ENCODE results near the gene KAT2A. TPM values are rescaled to one million over a fixed set of nuclear protein-coding genes. Genes with fewer than 3 reads are reported as not detected.
A peak's percentile ranks its signal among the peaks of the same experiment; 100 is the strongest.

Gene KAT2A
- total RNA-seq, 1 donor from 2014 or later: 58.0 TPM

DNA sequence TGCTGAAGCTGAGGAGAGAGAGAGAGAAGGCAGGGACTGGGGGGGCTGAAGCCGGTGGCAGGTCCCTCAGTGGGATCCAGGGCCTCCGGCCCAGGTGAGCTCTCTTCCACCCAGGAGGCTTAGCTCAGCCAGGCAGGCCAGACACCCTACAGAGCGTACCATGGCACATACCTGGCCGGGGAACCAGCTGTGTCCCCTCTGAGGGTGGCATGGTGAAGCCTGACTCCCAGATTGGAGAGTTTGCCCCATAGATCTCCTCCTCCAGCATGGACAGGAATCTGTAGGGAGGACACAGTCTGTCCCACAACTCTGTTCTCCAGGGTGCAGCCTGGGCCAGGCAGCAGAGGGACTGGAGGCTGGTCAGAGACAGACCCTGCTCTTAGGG is 3.0 kb downstream of the KAT2A start:
- intact Hi-C loops (cut with DNase I): loop anchor here (5.0 kb wide), 1 partner anchor 156 kb away; no protein-coding TSS in a partner anchor
- DNase-seq (ENCODE audit: low spot score) (no peak), ATAC-seq (no peak)

DNA sequence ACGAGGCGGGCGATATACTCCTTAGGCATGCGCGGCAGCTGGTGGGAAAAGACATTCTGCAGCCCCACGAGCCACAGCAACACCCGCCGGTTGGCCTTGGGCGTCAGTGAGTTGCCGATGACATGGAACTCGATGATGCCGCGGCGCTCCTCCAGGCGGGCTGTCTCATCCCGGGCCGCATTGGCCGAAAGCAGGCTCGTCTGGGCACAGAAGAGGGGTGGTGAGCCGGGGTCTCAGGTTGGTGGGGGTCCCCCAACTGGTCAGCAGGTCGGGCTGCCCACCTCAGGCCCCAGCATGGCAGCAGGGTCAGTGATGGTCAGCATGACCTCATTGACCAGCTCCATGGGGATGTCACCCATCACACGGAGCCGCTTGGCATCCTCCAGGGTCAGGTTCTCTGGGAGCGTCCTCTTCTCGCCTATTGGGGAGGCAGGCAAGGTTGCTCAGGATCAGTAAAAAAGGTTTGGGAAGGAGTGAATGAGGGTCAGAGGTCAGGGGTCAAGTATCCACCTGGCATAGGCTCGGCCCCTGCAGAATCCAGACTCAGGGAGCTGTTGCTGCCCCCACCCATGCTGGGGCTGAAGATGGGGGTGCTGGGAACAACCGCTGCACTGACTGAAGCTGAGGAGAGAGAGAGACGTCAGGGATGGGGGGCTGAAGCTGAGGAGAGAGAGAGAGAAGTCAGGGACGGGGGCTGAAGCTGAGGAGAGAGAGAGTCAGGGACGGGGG is 3.6 kb downstream of the KAT2A start:
- ATAC-seq: no peak
- no peak for DNase-seq (ENCODE audit: low spot score)
- intact Hi-C loops (cut with DNase I): loop anchor here (5.0 kb wide), 1 partner anchor 155 kb away; no protein-coding TSS in a partner anchor

DNA sequence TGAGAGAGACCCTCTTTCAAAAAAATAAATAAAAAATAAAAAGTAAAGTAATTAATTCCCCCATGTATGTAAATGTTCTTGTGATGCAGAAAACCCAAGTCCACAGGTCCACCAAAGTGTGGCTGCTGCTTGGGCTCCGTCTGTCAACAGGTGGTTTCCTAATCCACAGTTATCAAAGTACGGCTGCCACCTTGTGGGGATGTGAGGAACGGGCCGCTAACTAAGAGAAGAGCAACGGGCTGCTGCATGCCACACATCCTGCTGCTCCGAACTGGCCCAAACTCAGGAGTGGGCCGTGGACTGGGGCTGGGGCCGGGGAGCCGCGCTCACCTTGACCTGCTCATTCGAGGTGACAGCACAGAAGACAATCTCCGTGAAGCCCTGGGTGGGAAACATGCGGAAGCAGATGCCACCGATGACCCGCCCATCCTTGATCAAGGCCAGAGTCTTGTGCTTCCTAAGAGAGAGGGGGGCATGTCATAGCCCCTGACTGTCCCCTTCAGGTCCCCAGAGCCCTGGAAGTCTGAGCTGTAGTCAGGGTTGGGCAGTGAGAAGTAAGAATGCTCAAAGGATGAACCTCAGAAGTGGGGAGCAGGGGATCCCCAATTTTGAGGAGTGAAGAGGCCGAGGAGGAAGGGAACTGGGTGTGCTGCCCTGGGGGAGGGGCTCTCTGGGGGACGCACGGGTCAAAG is 4.3 kb downstream of the KAT2A start:
- intact Hi-C loops (cut with DNase I): loop anchor here (5.0 kb wide), 1 partner anchor 155 kb away; no protein-coding TSS in a partner anchor
- peak; percentile 18 for ATAC-seq

DNA sequence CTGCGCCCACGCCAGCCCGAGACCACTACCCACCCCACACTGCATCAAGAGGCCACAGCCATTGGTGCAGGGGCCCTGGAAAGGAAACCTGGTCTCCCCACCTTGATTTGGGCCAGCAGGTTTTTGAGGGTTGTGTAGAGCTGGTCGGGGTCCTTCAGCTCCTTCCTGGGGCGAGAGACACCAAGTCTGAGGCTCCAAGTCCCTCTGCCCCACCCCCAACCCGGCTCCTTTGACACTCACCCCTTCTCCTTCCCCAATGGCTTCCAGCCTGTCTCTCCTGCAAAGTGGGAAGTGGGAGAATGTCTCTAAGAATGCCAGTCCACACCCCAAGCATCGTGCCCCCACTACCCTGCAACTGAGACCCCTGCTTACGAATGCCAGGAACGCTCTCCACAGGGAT is 7.0 kb downstream of the KAT2A start:
- intact Hi-C loops (cut with DNase I): loop anchor here (5.0 kb wide), 2 partner anchors 47 to 87 kb away; no protein-coding TSS in a partner anchor
- ATAC-seq (no peak), DNase-seq (ENCODE audit: low spot score) (no peak)

More for the DNA sequence above, 4.3 kb downstream of the KAT2A start:
- peak; percentile 91 for DNase-seq (ENCODE audit: low spot score)

DNA sequence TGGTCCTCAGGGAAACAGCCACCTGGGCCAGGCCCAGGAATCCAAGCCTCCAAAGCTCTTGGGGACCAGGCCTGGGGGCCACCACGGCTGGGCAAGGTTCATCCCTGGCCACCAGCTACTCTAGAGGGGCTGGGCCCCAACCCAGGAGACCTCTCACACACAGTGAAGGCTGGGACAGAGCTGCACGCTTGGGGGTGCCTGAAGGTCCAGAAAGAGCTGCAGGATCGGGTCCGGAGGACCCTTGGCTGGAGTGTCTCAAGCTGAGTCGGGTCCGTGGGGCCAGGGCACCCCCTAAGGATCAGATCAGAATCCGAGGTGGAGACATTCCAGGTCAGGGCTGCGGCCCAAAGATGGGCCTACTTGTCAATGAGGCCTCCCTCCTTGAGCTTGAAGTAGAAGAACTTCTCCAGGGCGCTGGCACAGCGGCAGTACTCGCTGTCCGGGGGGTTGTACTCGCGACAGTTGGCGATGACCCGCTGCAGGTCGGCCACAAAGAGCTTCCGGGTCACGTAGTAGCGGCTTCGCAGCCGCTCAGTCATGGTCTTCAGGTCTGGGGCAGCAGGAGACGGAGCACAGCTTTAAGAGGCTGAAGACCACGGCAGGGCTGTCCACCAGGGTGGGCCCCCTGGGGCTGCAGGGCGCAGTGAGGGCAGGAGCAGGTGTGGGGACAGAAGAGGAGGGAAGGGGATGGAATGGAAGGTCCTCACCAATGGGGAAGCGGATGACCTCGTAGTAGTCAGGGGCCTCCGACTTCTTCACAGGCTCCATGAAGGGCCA is 7.7 kb downstream of the KAT2A start:
- intact Hi-C loops (cut with DNase I): loop anchor here (5.0 kb wide), 2 partner anchors 46 to 86 kb away; no protein-coding TSS in a partner anchor
- no peak for ATAC-seq
- no peak for DNase-seq (ENCODE audit: low spot score)

DNA sequence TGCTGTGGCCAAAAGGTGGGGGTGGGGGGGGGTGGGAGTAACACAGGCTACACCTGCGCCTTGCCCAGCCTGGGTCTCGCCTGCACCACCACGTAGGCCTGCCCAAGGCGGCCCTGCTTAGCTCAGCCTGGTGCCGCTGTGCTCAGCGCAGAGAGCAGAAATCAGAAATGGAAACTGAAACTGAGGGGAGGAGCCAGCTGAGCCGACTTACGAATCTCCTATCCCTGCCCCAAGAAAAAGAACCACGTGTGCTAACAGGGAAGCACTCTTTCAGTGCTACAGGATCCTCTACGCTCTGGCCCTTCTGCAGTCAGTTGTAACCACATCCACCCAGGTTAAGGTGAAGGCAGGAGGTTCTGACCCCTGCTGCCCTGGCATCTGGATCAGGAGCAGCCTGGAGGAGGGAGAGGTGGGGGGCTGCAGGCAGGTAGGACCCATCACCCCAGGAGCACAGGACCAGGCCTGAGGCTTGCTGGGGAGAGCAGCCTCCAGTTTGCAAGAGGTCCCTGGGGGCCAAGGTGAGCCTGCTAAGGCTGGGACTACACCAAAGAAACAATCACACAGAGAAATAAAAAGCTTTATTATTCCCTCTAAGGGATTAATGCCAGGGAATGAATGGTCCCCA is 8.5 kb downstream of the KAT2A start, which contains the start of gene DHX58:
Gene DHX58, minus strand, starts transcription at position 163 of the 625 bp plus-strand sequence. CDS start 822 bp downstream, outside the sequence.
- DNase-seq (ENCODE audit: low spot score) (peak; percentile 86), ATAC-seq (peak; percentile 94)
- intact Hi-C loops (cut with DNase I): loop anchor here (5.0 kb wide), 2 partner anchors 45 to 85 kb away; no protein-coding TSS in a partner anchor

DNA sequence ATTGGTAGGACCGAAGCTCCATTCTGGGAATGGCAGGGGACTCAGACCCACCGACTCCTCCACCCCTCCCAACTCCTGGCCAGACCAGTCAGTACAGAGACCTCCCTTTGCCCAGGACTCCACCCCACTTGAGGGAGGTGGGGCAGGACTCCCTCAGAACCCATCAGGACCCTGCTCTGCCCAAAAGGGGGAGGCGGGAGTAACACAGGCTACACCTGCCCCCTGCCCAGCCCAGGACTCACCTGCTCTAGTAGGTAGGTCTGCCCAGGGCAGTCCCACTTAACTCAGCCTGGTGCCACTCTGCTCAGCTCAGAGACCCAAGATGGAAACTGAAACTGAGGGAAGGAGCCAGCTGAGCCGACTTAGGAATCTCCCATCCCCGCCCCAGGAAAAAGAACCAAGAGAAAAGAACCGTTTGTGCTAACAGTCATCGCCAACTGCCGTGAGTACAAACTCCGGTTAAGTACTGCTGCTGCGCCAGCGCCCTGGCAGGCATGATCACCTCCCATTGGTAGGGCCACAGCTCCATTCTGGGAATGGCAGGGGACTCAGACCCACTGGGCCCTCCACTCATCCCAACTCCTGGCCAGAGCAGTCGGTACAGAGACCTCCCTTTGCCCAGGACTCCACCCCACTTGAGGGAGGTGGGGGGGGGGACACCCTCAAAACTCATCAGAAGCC is 9.2 kb downstream of the KAT2A start:
- intact Hi-C loops (cut with DNase I): loop anchor here (5.0 kb wide), 2 partner anchors 45 to 85 kb away; no protein-coding TSS in a partner anchor
- DNase-seq (ENCODE audit: low spot score) (no peak), ATAC-seq (peak; percentile 67)

DNA sequence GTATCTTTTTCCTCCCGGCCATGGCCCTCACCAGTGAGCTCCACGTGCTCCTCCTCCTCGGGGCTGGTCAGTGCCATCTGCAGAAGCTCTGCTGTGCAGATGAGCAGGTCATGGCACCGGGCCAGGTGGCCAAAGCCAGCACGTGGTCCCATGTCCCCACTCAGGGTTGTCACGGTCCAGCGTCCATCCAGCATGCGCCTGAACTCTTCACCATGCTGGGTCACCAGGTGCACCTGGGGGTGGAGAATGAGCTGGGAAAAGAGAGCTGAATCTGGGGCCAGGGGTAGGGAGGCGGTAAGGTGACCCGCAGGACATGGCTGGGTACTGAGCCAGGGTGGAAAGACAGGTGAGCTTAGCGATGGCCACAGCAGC is 9.9 kb downstream of the KAT2A start:
- DNase-seq (ENCODE audit: low spot score): no peak
- intact Hi-C loops (cut with DNase I): loop anchor here (5.0 kb wide), 2 partner anchors 44 to 84 kb away; no protein-coding TSS in a partner anchor
- ATAC-seq: no peak

DNA sequence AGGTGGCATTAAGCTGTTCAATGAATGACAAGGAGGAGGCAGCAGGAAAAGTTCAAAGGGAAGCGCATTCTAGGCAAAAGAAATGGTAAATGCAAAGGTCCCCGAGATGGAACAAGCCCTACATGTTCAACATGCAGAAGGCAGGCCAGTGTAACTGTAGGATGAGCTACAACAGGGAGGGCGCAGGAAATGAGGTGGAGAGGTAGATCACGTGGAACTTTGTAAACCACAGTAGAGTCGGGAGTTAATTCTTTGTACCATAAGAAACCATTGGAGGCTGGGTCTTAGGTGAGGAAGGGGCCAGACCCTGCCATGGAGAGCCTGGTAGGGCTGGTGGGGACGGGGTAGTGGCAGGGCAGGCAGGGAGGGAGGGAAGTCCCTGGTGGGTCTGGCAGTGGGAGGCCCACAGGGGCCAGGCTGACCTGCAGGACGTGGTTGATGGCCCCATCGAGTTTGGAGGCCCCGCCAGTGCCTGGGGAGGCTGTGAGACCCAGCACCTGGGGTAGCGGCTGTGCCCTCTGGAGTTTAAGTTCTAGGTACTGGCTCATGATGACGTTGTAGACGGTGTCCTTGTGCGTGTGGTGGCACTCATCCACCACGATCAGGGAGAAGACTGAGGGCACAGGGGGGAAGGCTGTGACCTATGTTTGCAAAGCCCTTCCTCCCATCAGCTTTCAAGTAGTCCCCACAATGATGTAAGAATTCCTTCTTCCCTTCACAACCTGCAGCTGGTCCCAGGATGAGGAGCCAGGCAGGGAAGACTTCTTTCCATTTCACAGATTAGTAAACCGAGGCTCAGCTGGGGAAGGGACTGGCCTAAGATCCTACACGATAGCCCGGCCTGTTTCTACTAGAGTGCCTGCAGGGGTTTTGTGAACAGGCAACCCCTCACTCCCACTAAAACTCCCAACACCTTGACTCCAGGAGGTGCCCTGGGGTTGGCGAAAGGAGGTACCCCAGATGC is 10.6 kb downstream of the KAT2A start:
- DNase-seq (ENCODE audit: low spot score) (no peak), ATAC-seq (no peak)
- intact Hi-C loops (cut with DNase I): loop anchor here (5.0 kb wide), 2 partner anchors 43 to 83 kb away; no protein-coding TSS in a partner anchor

DNA sequence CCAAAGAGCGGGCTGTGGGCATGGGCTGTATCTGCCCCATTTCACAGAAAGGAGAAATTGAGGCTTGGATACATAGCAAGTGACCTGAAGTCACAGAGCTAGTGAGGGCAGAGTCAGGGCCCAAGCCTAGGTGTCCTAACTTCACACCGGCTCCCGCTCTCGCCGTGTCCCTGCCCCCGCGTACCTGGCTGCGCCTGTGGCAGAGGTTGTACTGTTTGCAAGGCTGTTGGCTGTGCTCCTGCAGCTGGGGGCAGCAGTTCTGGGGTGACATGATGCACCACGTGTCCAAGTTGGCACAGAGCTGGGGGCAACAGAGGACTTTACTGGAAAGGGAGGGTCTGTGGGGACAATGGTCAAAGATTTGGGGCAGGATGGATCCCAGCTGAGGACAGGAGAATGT is 12.1 kb downstream of the KAT2A start:
- no peak for ATAC-seq

DNA sequence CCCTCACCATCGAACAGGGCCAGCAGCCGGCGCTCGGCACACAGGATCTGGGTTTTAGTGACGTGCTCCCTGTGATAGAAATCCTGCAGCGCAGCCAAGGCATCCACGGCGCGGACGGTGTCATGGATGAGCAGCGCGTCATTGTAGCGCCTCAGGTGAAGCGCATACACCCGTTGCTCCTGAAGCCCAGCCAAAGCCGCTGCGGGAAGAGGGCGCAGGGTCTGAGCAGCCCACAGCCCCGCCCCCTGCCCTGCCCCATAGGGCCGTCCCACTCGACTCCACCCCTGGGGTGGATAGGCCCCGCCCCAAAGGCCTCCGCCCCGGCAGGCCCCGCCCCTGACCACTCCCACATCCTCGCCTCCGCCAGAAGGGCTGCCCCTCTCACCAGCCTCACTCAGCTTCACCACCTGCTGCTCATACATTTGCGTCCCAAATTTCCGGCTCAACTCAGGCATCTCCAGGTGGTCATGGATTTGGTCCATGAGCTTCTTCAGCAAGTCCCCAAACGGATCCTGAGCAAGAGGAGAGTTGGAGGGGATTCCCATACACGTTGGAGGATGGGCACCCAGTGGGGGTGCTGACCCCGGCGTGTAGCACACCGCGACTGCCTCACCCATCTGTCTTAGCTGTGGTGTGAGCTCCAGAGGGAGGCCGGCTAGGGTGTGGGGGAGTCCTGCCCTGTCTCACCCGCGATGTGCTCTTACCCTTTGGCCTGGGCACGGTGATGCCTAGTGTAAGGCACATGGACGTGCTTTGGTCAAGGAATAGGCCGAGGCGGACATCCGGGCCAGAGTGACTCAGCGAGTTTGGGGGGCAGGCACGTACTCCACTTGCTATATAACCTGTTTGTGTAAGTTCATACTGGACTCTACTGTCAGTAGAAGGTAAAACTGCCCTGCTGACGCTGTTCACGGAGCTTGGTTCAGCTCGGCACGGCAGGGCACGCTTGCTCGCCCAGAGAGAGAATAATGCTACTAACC is 13.3 kb downstream of the KAT2A start:
- DNase-seq (ENCODE audit: low spot score) (peak; percentile 88), ATAC-seq (peak; percentile 78)
- intact Hi-C loops (cut with DNase I): no loop called here

More for the DNA sequence above, 12.1 kb downstream of the KAT2A start:
- no peak for DNase-seq (ENCODE audit: low spot score)
- intact Hi-C loops (cut with DNase I): no loop called here

DNA sequence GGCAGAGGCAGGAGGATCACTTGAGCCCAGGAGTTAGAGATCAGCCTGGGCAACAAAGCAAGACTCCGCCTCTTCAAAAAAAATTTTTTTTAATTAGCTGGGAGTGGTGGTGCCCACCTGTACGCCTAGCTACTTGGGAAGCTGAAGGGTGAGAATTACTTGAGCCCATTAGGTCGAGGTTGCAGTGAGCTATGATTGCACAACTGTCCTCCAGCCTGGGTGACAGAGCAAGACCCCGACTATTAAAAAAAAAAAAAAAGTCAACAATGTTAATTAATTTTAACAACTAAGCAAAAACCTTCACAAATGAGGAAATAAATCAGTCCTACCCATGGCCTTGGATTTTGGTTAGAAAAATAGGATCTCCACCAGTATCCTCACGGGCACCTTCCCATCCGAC is 14.0 kb downstream of the KAT2A start:
- intact Hi-C loops (cut with DNase I): no loop called here
- ATAC-seq (no peak), DNase-seq (ENCODE audit: low spot score) (no peak)

DNA sequence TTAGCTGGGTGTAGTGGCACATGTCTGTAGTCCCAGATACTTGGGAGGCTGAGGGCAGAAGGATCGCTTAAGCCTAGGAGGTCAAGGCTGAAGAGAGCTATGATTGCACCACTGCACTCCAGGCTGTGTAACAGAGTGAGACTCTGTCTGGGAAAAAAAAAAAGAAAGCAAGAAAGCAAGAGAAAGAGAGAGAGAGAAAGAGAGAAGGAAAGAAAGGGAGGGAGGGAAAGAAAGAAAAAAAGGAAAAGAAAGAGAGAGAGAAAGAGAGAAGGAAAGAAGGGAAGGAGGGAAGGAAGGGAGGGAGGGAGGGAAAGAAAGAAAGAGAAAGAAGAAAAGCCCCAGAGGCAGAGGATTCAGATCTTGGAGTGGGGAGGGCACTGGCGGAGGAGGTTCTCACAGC is 15.2 kb downstream of the KAT2A start:
- intact Hi-C loops (cut with DNase I): no loop called here
- DNase-seq (ENCODE audit: low spot score) (no peak), ATAC-seq (no peak)

DNA sequence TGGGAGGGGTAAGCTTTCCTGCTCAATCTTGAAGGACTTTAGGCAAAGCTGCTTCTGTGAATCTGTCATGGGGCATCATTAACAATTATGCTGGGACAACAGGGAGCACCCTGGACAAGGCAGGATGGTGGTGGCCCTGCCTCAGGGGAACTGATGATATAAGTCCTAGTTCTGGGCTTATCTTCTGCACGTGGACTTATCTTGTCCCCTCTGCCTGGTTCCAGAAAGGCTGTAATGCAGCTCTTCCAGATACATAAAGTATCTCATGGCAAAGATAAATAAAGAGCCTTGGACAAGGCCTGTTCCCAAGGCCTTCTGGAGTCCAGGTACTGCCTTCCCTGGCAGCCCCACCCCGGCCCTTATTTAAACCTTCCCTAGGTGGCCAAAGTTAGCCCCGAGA is 16.9 kb downstream of the KAT2A start:
- no peak for ATAC-seq
- intact Hi-C loops (cut with DNase I): no loop called here
- DNase-seq (ENCODE audit: low spot score): no peak

DNA sequence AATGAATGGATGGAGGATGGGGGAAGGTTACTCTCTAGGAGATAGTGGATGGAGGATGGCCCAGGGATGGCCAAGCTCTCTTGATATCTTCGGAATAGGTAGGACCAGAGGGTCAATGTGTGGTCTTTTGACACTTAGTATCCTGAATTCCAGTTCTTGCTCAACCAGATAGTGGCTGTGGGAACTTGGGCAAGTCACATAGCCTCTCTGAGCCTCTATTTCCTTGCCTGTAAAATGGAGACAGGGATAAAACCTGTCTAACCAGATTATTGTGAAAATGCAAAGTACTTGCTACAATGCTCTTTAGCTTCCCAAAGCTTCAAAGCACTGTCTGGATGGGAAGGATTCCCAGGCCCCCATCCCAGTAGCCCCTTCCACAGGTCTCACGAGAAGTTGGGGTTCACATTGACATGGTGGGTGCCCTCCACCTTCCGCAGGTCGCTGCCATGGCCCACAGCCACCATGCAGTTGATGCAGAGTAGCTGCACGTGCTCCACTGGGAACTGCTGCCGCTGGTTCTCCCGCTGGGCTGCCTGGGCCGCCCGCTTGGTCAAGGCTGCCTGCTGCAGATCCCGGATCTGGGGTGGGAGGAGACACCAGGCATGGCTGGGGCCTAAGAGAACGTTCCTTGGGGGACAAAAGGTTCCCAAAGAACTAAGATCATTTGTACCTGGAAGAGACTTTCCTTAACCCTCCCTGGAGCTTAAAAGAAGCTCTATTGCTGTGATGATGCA is 17.8 kb downstream of the KAT2A start:
- intact Hi-C loops (cut with DNase I): no loop called here
- DNase-seq (ENCODE audit: low spot score) (no peak), ATAC-seq (no peak)

Measured in sciatic nerve (tissue), 2 donors.